Progenitor cell of endocrine pancreas (in vitro differentiated cells): ENCODE data around the gene BAZ2B. TPM values are rescaled to one million over a fixed set of nuclear protein-coding genes. Genes with fewer than 3 reads are reported as not detected.
"Not testable (repeated sequence)": the region's sequence is repeated elsewhere in the genome, so short reads cannot be mapped to it uniquely, and the experiment has no call there.

Experiments used
- DNase-seq: peaks from one replicate; pipeline ENCODE4 v3.0.0; 2021; ENCODE audit warnings: low spot score; ENCODE audit not compliant: unreplicated experiment
- H3K27ac Mint-ChIP-seq: 2 replicates; pipeline ENCODE4 v1.8.0; 2021; ENCODE audit warnings: mild to moderate bottlenecking, moderate library complexity, mixed read lengths
- H3K27me3 Mint-ChIP-seq: 2 replicates; pipeline ENCODE4 v1.8.0; 2021; ENCODE audit warnings: mixed read lengths
- H3K36me3 Mint-ChIP-seq: 2 replicates; pipeline ENCODE4 v1.8.0; 2022; ENCODE audit warnings: mixed read lengths; ENCODE audit not compliant: insufficient read depth
- H3K4me1 Mint-ChIP-seq: 2 replicates; pipeline ENCODE4 v1.8.0; 2021; ENCODE audit warnings: low read depth, mixed read lengths
- H3K4me3 Mint-ChIP-seq: 2 replicates; pipeline ENCODE4 v1.8.0; 2021; ENCODE audit warnings: low read depth, mild to moderate bottlenecking, moderate library complexity, mixed read lengths
- H3K9me3 Mint-ChIP-seq: 2 replicates; pipeline ENCODE4 v1.8.0; 2021; ENCODE audit warnings: low read depth, mixed read lengths
- total RNA-seq: library from RNA; stranded (reverse); gene quantifications from 2 replicates; pipeline ENCODE4 v1.2.1, GENCODE V29; 2021
- TF ChIP-seq, protein P1 (sequence below): fragments of 200-600 bp; sonication (generic); IDR thresholded peaks from one replicate; pipeline ENCODE4 v1.5.0; 2021; ENCODE audit warnings: antibody characterized with exemption, mild to moderate bottlenecking; ENCODE audit not compliant: unreplicated experiment

The BAZ2B gene
- total RNA-seq, 1 donor from 2014 or later: 155 TPM

DNA sequence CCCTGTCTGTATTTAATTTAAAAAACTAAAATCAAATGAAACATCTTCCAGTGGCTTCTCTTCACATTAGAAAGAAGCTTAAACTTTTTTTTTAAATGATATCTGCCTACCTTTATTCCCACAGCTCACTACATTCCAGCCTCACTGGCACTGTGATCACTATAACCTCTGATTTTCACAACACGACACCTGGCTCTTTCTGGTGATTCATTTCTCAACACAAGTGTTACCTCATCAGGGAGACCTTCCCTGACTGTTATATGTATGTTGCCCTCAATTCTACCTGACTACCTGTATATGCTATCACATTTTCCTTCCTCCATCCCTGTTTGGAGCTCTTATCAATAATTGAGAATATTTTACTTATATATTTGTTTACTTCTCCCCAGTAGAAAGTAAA, 76.6 kb downstream of the BAZ2B start:
- no peak for DNase-seq
- Mint-ChIP-seq H3K36me3 (peaks cover 19% of the 10 kb centered on the region), H3K9me3 (peaks cover 5% of the 10 kb centered on the region), H3K27me3 (no peaks in the 10 kb centered on the region), H3K4me1 (peaks cover 15% of the 10 kb centered on the region), H3K27ac (no peak overlapping the region), H3K4me3 (no peak overlapping the region)
- TF ChIP-seq, protein P1, sequence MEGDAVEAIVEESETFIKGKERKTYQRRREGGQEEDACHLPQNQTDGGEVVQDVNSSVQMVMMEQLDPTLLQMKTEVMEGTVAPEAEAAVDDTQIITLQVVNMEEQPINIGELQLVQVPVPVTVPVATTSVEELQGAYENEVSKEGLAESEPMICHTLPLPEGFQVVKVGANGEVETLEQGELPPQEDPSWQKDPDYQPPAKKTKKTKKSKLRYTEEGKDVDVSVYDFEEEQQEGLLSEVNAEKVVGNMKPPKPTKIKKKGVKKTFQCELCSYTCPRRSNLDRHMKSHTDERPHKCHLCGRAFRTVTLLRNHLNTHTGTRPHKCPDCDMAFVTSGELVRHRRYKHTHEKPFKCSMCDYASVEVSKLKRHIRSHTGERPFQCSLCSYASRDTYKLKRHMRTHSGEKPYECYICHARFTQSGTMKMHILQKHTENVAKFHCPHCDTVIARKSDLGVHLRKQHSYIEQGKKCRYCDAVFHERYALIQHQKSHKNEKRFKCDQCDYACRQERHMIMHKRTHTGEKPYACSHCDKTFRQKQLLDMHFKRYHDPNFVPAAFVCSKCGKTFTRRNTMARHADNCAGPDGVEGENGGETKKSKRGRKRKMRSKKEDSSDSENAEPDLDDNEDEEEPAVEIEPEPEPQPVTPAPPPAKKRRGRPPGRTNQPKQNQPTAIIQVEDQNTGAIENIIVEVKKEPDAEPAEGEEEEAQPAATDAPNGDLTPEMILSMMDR: no peak

DNA sequence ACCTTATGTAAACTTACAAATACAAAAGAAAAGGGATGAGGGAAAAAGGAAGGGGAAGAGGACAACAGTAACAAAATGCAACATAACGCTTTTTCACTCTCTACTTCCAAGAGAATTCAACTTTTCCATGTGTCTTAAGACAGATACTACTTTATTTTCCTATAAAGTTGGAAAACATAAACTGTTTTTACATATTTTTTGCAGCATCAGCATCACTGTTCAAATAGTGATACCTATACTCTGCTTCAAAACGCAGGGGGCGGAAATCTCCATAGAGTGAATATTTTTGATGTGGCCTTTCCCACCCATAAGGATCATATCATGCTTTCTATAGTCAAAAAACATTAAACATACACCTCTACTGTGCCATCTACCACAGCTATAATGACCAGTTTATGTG, 77.5 kb downstream of the BAZ2B start:
- no peak overlapping the region for H3K4me3 Mint-ChIP-seq
- no peak for DNase-seq
- H3K27me3 Mint-ChIP-seq: no peaks in the 10 kb centered on the region
- H3K36me3 Mint-ChIP-seq: peaks cover 13% of the 10 kb centered on the region
- peaks cover 5% of the 10 kb centered on the region for H3K9me3 Mint-ChIP-seq
- peaks cover 7% of the 10 kb centered on the region for H3K4me1 Mint-ChIP-seq
- H3K27ac Mint-ChIP-seq: peak overlapping the region; percentile 29
- TF ChIP-seq, protein P1: no peak

DNA sequence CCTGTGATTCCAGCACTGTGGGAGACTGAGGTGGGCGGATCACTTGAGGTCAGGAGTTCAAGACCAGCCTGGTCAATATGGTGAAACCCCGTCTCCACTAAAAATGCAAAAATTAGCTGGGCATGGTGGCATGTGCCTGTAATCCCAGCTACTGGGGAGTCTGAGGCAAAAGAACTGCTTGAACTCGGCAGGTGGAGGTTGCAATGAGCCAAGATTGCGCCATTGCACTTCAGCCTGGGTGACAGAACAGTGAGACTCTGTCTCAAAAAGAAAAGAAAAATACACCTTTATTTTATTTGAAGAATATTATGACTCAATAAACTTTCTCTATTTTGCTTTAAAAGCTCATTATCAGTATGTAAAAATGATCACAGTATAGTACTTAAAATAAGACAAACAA, 81.1 kb downstream of the BAZ2B start:
- not testable (repeated sequence) for H3K4me3 Mint-ChIP-seq, H3K9me3 Mint-ChIP-seq, H3K27ac Mint-ChIP-seq, H3K36me3 Mint-ChIP-seq, DNase-seq, H3K27me3 Mint-ChIP-seq
- peaks cover 23% of the 10 kb centered on the region for H3K4me1 Mint-ChIP-seq

DNA sequence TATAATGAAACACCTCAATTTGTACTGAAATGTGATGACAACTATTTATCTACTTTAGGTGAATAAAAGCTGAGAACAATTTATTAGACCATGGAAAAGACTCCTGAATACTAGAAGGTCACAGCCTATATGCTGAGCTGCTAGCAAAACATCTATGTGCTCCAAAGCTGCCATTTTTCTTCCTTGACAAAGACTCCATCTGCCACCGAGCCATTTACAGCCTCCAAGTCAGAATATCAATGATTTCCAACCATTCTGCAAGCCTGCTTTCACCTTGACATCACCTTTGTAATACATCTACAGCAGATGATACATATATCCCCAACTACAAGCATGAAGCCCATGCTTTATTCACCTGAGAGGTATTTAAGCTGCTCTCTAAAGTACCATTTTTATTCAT, 84.9 kb downstream of the BAZ2B start:
- peaks cover 21% of the 10 kb centered on the region for H3K4me1 Mint-ChIP-seq
- no peak for DNase-seq
- TF ChIP-seq, protein P1: no peak
- no peak overlapping the region for H3K4me3 Mint-ChIP-seq
- no peak overlapping the region for H3K27ac Mint-ChIP-seq
- peaks cover 12% of the 10 kb centered on the region for H3K36me3 Mint-ChIP-seq
- no peaks in the 10 kb centered on the region for H3K27me3 Mint-ChIP-seq
- H3K9me3 Mint-ChIP-seq: no peaks in the 10 kb centered on the region

DNA sequence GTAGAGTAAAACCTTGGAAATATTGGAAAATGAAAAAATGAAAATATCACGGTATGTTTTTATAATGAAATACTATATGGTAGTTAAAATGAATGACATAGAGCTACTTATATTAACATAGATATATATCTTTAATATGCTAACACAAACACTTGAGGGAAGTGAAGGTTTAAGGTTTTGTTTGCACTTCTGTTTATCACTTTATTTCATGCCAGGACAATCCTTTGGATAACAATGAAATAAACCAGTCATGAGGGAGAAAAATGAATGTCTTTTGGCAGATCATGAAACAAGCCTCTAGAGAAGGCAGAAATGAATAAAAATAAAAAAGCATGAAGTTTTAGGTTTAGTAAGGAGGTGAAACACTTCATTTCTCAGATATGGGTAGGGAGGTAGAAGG, 89.9 kb downstream of the BAZ2B start:
- peaks cover 11% of the 10 kb centered on the region for H3K4me1 Mint-ChIP-seq
- no peaks in the 10 kb centered on the region for H3K9me3 Mint-ChIP-seq
- no peaks in the 10 kb centered on the region for H3K27me3 Mint-ChIP-seq
- peaks cover 13% of the 10 kb centered on the region for H3K36me3 Mint-ChIP-seq
- TF ChIP-seq, protein P1: no peak
- no peak for DNase-seq
- H3K27ac Mint-ChIP-seq: no peak overlapping the region
- no peak overlapping the region for H3K4me3 Mint-ChIP-seq

DNA sequence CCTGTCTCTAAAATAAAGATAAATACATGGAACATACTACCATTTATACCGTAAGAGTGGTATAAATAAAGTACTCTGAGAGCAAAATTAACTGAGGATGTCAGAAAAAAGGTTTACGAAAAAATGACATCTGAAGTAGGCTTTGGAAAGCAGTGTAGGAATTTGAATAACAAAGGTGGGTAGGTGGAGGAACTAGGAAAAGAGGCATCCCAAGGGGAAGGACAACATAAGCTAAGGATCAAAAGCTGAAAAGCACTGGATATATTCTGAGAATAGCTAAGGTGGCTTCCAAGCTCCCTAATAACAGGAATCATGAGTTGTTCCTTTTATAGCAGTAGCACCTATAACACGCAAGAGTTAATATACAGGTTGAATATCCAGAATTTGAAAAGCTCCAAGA, 91.3 kb downstream of the BAZ2B start:
- peak overlapping the region; percentile 50 for H3K27ac Mint-ChIP-seq
- peaks cover 13% of the 10 kb centered on the region for H3K36me3 Mint-ChIP-seq
- DNase-seq: no peak
- no peaks in the 10 kb centered on the region for H3K9me3 Mint-ChIP-seq
- H3K4me1 Mint-ChIP-seq: peaks cover 11% of the 10 kb centered on the region
- no peaks in the 10 kb centered on the region for H3K27me3 Mint-ChIP-seq
- no peak overlapping the region for H3K4me3 Mint-ChIP-seq
- TF ChIP-seq, protein P1: no peak
